Measurements from ENCODE around the gene AKR1D1. TPM values are rescaled to one million over a fixed set of nuclear protein-coding genes. Genes with fewer than 3 reads are reported as not detected.

The AKR1D1 gene
- total and polyA plus RNA-seq, 3 donors from 2014 or later = 0.87 to 6.9 (median 1.3) TPM

GRCh38 chr7:138125119-138125518 is 48.9 kb downstream of the AKR1D1 start:
- H3K27ac ChIP-seq = no peak overlapping the region
- 51 to 65% methylated on average over 2 of the region's 2 CpGs for WGBS, 2 donors
- H3K4me1 ChIP-seq = no peaks in the 10 kb centered on the region
- DNase-seq = no peak
- H3K27me3 ChIP-seq = no peaks in the 10 kb centered on the region
- H3K9me3 ChIP-seq = no peaks in the 10 kb centered on the region
- no peaks in the 10 kb centered on the region for H3K36me3 ChIP-seq (ENCODE audit: low read depth, missing control alignments)
- intact Hi-C loops (cut with DNase I; ENCODE audit: low total_unique reads) = no loop called here
- TF ChIP-seq POLR2A (IDR thresholded peaks at IDR 0.05) (no peak), CTCF (IDR thresholded peaks at IDR 0.05) (no peak)
- no peak overlapping the region for H3K4me3 ChIP-seq

GRCh38 chr7:138125598-138126111 is 49.4 kb downstream of the AKR1D1 start:
- TF ChIP-seq CTCF (IDR thresholded peaks at IDR 0.05) (no peak), POLR2A (IDR thresholded peaks at IDR 0.05) (no peak)
- H3K27ac ChIP-seq = no peak overlapping the region
- H3K27me3 ChIP-seq = no peaks in the 10 kb centered on the region
- H3K9me3 ChIP-seq = no peaks in the 10 kb centered on the region
- H3K36me3 ChIP-seq (ENCODE audit: low read depth, missing control alignments) = no peaks in the 10 kb centered on the region
- H3K4me3 ChIP-seq = no peak overlapping the region
- H3K4me1 ChIP-seq = no peaks in the 10 kb centered on the region
- intact Hi-C loops (cut with DNase I; ENCODE audit: low total_unique reads) = no loop called here
- DNase-seq = no peak
- 69 to 80% methylated on average over 2 of the region's 2 CpGs for WGBS, 2 donors

- WGBS, 2 donors = 85 to 100% methylated on average over 2 of the region's 2 CpGs
- no peaks in the 10 kb centered on the region for H3K27me3 ChIP-seq
These were observed 50.7 kb downstream of the AKR1D1 start for GRCh38 chr7:138126928-138127327.

GRCh38 chr7:138127996-138128395 is 51.7 kb downstream of the AKR1D1 start:
- Histone ChIP-seq H3K36me3 (ENCODE audit: low read depth, missing control alignments) (no peaks in the 10 kb centered on the region), H3K4me1 (no peaks in the 10 kb centered on the region), H3K27ac (no peak overlapping the region), H3K27me3 (no peaks in the 10 kb centered on the region), H3K9me3 (no peaks in the 10 kb centered on the region), H3K4me3 (no peak overlapping the region)
- TF ChIP-seq POLR2A (IDR thresholded peaks at IDR 0.05) (no peak), CTCF (IDR thresholded peaks at IDR 0.05) (no peak)
- no peak for DNase-seq
- WGBS, 2 donors = 33 to 36% methylated on average over 2 of the region's 2 CpGs
- intact Hi-C loops (cut with DNase I; ENCODE audit: low total_unique reads) = no loop called here

More at GRCh38 chr7:138126928-138127327, 50.7 kb downstream of the AKR1D1 start:
- Histone ChIP-seq H3K4me3 (no peak overlapping the region), H3K27ac (no peak overlapping the region), H3K36me3 (ENCODE audit: low read depth, missing control alignments) (no peaks in the 10 kb centered on the region), H3K9me3 (no peaks in the 10 kb centered on the region), H3K4me1 (no peaks in the 10 kb centered on the region)
- no peak for TF ChIP-seq POLR2A (IDR thresholded peaks at IDR 0.05)
- TF ChIP-seq CTCF (IDR thresholded peaks at IDR 0.05) = no peak
- DNase-seq = no peak
- intact Hi-C loops (cut with DNase I; ENCODE audit: low total_unique reads) = no loop called here

- H3K4me3 ChIP-seq = no peak overlapping the region
- H3K36me3 ChIP-seq (ENCODE audit: low read depth, missing control alignments) = no peaks in the 10 kb centered on the region
- H3K9me3 ChIP-seq = no peaks in the 10 kb centered on the region
- 89 to 94% methylated on average over 3 of the region's 3 CpGs for WGBS, 2 donors
- DNase-seq = no peak
- no peaks in the 10 kb centered on the region for H3K4me1 ChIP-seq
- H3K27me3 ChIP-seq = no peaks in the 10 kb centered on the region
- intact Hi-C loops (cut with DNase I; ENCODE audit: low total_unique reads) = no loop called here
- TF ChIP-seq CTCF (IDR thresholded peaks at IDR 0.05) (no peak), POLR2A (IDR thresholded peaks at IDR 0.05) (no peak)
- H3K27ac ChIP-seq = no peak overlapping the region
These were observed 53.4 kb downstream of the AKR1D1 start for GRCh38 chr7:138129551-138130165.
